ENCODE data around the gene DRD4.
"Not testable (repeated sequence)": the region's sequence is repeated elsewhere in the genome, so short reads cannot be mapped to it uniquely, and the experiment has no call there.

The DRD4 gene

GRCh38 chr11:680476-680875 is 43.4 kb downstream of the DRD4 start:
- DNase-seq (ENCODE audit: low read depth) = no peak

- no peak for DNase-seq (ENCODE audit: low read depth)
These were observed 43.9 kb downstream of the DRD4 start for GRCh38 chr11:680970-681369.

DNA sequence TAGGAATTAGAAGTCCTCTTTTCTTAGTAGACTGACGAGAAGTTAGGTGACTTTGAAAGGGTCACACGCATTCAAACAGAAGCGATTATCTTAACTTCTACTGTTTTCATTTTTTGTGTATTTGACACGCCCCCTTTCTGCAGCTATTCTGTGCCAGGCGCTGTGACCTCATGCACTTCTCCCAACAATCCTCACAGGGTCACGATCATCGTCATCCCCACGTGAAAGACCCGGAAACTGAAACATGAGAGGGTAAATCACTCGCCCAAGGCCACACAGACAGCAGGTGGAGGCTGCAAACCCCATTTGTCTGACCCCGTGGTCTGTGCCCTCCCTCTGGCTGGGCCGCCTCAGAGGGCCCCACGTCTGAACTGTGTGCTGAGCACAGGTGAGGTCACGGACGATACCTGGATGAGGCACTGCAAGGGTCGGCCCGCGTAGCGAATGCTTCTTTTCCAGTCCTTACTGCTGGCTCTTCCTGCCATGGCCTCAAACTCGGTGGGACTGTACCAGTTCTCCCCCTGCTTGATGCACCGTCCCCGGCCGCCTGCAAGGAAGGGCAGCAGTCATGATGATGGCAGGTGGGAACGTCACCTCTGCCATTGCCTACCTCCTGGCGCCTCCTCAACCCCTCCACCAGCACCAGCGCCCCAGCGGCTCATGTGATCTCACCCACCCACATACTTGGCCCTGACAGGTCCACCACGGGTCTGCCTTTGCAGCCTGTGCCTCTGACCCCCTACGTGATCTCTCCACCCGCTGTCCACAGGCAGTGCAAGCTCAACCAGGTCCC is 49.6 kb downstream of the DRD4 start:
- no peak for DNase-seq (ENCODE audit: low read depth)

DNA sequence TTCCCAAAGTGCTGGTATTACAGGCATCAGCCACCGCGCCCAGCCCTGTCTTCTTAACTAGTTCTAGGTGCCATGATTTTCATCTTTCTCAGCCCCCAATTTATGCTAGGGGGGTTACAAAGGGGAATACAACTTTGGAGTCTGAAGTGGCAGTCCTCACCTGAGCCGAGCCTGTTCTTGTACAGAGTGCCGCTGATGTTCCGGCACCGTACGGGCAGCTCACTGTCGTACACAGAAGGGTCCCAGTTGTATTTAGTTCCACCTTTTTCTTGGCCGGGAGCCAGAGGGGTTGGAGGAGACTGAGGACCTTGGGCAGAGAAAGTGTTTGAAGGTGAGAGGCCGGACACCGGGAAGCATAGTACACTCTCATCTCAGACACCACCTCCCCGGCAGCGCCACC is 50.7 kb downstream of the DRD4 start:
- DNase-seq (ENCODE audit: low read depth) = no peak

- no peak for DNase-seq (ENCODE audit: low read depth)
These were observed 51.6 kb downstream of the DRD4 start for GRCh38 chr11:688681-689080.

DNA sequence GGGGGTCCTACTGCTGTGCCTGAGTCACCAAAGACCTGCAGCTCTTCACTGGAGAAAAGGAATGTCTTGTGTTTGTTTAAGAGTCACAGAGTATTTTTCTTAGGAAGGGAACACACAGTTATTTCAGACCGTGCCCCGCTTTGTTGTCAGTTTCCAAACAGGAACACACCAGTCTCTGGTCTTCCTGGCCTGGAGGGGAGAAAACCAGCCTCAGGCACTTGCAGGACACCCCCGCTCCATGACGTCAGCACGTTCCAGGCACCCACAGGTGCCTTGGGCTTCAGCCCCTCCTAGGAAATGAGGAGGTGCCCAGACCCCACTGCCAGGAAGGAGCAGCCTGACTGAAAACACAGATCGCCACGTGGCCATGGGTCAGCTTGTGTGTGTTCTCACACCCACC is 52.6 kb downstream of the DRD4 start:
- no peak for DNase-seq (ENCODE audit: low read depth)

DNA sequence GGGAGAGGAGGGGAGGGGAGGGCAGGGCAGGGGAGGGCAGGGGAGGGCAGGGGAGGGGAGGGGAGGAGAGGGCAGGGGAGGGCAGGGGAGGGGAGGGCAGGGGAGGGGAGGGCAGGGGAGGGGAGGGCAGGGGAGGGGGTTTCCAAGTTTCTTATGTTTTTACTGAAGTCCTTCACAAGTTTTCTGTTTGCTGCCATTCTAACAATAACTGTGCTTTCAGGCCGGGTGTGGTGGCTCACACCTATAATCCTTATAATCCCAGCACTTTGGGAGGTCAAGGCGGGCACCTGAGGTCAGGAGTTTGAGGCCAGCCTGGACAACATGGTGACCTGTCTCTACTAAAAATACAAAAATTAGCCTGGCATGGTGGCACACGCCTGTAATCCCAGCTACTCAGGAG is 53.2 kb downstream of the DRD4 start:
- not testable (repeated sequence) for DNase-seq (ENCODE audit: low read depth)

Data from EH (cell line).